GM19193 (cell line): Measurements from ENCODE around the gene CCDC40.

Experiments used
- POLR2A ChIP-seq: IDR thresholded peaks from 4 replicates; pipeline ENCODE4 v1.6.1; 2011; ENCODE audit not compliant: insufficient read depth, insufficient read length; ENCODE audit errors: extremely low read depth

Gene CCDC40

DNA sequence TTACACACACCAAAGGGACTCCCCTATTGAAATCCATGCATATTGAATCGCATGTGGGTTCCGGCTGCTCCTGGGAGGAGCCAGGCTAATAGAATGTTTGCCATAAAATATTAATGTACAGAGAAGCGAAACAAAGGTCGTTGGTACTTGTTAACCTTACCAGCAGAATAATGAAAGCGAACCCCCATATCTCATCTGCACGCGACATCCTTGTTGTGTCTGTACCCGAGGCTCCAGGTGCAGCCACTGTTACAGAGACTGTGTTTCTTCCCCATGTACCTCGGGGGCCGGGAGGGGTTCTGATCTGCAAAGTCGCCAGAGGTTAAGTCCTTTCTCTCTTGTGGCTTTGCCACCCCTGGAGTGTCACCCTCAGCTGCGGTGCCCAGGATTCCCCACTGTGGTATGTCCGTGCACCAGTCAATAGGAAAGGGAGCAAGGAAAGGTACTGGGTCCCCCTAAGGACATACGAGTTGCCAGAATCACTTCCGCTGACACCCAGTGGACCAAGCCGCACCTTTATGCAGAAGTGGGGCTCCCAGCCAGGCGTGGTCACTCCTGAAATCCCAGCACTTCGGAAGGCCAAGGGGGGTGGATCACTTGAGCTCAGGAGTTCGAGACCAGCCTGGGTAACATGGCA lies 67.1 kb downstream of the CCDC40 start:
- no peak for TF ChIP-seq POLR2A

DNA sequence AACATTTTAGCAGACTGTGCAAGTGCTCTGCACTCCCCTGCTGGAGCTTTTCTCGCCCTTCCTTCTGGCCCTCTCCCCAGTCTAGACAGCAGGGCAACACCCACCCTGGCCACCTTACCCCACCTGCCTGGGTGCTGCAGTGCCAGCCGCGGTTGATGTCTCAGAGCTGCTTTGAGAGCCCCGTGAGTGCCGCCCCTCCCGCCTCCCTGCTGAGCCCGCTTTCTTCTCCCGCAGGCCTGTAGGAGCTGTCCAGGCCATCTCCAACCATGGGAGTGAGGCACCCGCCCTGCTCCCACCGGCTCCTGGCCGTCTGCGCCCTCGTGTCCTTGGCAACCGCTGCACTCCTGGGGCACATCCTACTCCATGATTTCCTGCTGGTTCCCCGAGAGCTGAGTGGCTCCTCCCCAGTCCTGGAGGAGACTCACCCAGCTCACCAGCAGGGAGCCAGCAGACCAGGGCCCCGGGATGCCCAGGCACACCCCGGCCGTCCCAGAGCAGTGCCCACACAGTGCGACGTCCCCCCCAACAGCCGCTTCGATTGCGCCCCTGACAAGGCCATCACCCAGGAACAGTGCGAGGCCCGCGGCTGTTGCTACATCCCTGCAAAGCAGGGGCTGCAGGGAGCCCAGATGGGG lies 68.0 kb downstream of the CCDC40 start:
- TF ChIP-seq POLR2A: no peak

DNA sequence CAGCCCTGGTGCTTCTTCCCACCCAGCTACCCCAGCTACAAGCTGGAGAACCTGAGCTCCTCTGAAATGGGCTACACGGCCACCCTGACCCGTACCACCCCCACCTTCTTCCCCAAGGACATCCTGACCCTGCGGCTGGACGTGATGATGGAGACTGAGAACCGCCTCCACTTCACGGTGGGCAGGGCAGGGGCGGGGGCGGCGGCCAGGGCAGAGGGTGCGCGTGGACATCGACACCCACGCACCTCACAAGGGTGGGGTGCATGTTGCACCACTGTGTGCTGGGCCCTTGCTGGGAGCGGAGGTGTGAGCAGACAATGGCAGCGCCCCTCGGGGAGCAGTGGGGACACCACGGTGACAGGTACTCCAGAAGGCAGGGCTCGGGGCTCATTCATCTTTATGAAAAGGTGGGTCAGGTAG lies 68.5 kb downstream of the CCDC40 start:
- no peak for TF ChIP-seq POLR2A

DNA sequence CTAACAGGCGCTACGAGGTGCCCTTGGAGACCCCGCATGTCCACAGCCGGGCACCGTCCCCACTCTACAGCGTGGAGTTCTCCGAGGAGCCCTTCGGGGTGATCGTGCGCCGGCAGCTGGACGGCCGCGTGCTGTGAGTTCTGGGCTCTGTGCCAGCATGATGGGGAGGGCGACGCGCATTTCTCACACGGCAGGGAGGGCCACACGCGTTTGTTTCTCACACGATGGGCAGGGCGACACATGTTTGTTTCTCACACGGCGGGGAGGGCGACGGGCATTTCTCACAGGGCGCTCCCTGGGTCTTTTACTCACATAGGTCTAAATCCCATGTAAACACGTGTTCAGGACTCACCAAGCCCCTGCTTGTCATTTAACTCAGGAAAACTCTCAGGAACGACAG lies 69.3 kb downstream of the CCDC40 start:
- no peak for TF ChIP-seq POLR2A

DNA sequence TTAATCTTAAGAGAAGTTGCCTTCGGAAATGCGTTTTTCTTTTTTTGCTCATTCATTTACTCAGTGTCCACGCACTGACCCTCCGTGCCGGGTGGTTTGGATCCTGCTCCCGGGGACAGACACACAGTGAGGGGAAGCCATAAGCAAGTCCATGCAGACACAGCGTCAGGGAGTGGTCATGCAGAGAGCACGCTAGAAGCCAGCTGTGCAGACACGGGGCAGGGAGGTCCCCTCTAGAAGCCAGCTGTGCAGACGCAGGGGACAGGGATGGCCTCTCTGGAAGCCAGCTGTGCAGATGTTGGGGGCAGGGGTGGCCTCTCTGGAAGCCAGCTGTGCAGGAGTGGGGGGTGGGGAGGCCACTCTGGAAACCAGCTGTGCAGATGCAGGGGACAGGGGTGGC lies 69.7 kb downstream of the CCDC40 start:
- no peak for TF ChIP-seq POLR2A

DNA sequence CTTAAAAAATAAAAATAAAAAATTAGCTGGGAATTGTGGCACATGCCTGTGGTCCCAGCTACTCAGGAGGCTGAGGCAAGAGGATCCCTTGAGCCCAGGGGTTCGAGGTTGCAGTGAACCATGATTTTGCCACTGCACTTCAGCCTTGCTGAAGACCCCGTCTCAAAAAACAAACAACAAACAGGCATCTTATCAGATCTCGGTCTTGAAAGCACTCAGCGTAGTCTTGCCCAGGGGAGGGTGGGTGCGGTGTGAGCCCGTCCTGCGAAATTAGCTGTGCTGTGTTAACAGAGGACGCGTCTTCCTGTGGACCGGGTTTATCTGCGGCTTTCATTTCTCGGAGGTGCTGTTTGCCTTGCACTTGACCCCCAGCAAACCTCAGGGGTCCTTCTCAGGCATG lies 70.3 kb downstream of the CCDC40 start:
- no peak for TF ChIP-seq POLR2A

DNA sequence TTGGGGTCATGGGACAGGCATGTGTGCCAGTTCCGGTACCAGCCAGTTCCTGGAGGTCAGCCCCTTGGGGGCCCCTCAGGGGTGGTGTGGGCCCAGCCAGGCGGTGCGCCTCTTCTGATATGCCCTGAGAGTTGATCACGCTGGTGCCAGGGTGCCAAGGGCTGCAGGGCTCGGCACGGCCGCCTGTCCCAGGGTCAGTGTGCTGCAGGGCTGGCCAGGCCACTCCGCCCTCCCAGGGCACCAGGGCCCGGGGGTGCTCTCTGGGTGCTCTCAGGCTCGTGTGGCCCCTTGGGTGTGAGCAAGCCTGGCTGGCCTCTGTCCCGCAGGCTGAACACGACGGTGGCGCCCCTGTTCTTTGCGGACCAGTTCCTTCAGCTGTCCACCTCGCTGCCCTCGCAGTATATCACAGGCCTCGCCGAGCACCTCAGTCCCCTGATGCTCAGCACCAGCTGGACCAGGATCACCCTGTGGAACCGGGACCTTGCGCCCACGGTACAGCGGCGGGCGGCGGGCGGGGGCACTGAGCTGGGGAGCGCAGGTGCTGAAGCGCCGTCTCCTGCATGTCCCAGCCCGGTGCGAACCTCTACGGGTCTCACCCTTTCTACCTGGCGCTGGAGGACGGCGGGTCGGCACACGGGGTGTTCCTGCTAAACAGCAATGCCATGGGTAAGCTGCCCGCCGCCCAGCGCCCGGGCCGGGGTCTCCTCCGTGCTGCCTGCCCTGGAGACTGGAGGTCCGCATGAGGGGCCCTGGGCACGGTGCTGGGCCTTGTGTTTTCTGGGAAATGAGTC lies 71.0 kb downstream of the CCDC40 start:
- no peak for TF ChIP-seq POLR2A

DNA sequence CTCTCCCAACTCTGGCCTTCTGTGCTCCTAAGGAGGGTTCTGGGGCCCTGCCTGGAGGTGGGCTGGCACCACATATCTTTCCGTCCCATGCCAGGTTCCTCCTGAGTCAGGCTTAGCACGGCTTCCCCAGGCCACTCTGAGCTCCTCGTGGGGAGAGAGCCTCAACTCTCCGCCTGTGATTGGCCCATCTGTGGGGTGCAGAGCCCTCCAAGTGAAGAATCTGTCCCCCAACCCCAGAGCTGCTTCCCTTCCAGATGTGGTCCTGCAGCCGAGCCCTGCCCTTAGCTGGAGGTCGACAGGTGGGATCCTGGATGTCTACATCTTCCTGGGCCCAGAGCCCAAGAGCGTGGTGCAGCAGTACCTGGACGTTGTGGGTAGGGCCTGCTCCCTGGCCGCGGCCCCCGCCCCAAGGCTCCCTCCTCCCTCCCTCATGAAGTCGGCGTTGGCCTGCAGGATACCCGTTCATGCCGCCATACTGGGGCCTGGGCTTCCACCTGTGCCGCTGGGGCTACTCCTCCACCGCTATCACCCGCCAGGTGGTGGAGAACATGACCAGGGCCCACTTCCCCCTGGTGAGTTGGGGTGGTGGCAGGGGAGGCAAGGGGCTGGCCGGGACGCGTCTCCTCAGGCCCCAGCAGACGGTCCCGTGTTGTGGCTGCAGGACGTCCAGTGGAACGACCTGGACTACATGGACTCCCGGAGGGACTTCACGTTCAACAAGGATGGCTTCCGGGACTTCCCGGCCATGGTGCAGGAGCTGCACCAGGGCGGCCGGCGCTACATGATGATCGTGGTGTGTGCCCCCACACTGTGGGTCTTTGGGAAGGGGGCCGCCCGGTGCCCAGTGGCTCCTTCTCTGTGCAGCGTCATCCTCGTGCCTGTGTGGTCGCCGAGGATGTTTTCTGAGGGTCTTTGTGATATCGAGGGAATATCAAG lies 71.9 kb downstream of the CCDC40 start:
- TF ChIP-seq POLR2A: no peak

DNA sequence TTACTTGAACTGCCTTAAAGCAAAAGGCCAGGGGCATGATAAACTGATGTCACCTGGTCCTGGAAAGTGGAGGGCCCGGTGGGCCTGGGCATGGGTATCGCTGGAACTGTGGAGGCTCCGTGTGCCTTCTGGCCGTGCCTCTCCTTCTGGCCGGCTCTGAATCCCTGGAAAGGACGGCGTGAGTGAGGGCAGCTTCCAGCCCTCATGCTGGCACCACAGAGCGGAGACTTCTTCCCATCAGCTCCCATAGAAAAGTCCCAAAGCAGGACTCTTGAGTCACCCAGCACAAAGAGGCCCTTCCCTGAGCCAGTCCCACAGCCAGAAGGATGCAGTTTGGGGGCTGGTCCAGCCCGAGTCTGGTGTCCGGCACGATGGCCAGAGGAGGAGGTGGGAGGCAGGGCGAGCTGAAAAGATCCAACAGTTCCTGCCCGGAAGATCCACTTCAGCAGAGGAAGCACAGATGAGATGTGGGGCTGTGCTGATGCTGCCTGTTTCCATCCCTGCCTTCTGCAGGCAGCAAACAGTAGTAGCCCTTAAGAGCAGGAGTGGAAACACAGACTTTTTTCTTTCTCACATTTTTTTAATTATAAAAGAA lies 72.7 kb downstream of the CCDC40 start:
- TF ChIP-seq POLR2A: no peak

DNA sequence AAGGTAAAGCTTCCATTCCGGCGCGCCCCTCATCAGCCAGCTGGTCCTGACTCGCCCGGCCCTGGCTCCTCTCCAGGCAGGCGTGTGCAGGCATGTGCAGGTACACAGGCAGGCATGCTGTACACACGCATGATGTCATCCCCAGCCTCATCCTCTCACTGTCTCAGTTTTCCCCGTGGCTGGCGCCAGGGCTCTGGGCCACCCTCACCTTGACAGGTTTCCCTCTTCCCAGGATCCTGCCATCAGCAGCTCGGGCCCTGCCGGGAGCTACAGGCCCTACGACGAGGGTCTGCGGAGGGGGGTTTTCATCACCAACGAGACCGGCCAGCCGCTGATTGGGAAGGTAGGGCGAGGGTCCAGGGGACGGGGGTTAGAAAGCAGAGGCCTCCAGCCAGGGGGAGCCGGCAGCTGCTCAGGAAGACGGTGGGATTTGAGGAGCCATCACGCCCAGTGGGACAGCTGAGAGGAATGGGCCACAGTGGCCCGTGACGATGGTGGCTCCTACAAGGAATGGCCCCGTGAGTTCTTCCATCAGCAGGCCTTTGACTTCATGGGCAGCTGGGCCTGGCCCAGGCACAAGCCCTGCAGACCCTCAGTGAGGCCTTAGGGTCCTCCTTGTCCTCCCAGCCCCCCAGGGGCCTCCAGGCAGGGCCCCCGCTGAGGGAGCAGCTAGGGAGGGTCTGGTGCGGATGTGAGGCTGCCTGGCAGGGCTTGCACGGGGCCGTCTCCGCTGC lies 73.4 kb downstream of the CCDC40 start:
- no peak for TF ChIP-seq POLR2A

DNA sequence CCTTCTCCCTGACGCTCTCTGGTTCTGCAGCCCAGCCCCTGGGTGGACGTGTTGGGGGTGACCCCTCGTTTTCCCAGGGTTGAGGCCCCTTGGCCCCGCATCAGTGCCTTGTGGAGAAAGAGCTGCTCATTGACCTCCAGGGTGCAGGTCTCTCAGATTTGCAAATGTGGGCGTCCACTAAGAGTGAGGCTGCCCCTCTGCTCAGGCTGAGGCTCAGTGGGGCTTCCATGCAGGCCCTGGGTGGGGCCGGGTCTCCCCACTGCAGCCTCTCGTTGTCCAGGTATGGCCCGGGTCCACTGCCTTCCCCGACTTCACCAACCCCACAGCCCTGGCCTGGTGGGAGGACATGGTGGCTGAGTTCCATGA lies 74.0 kb downstream of the CCDC40 start:
- no peak for TF ChIP-seq POLR2A

DNA sequence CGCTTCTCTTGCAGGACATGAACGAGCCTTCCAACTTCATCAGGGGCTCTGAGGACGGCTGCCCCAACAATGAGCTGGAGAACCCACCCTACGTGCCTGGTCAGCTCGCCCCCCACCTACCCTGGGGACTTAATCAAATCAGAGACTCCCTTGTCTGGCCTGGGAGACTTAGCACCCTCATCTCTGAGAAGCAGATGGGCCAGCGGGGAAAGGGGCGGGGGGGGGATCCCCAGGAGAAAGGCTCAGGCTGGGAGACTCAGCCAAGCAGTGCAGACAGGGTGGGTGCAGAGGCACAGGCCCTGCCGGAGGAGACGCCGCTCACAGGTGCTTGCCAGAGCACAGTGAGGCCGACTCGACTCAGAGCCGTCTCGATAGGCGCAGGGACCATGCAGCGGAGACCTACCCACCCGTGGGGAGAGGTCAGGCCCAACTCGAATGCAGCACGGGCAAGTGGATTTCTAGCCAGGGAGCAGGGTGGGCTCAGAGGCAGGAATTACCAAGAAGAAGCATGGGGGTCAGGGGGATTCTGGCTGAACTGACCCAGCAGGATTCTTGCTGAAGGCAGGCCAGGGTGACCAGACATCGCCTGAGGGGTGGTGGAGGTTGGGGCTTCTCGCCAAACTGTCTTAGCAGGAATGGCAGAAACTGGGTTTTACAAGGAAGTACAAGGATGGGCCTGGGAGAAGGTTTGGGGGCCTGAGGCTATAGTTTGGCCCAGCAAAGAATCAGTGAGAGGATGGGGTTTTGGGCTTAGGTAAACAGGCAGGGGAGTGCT lies 74.7 kb downstream of the CCDC40 start:
- no peak for TF ChIP-seq POLR2A
